ENCODE measurements around the gene LCAT.
"Not testable (repeated sequence)": the region's sequence is repeated elsewhere in the genome, so short reads cannot be mapped to it uniquely, and the experiment has no call there.

Gene LCAT

GRCh38 chr16:67943619-67944504 lies at the start of gene LCAT:
LCAT (minus strand) TSS chr16:67944120; CDS start chr16:67944101, 19 bp downstream.
- no peak for DNase-seq

GRCh38 chr16:67993207-67994039 lies 49.5 kb upstream of the LCAT start:
- peak; percentile 95 for DNase-seq

- no peak for DNase-seq
Observed at GRCh38 chr16:67992661-67993206, 48.8 kb upstream of the LCAT start.

GRCh38 chr16:67990018-67990386 lies 46.1 kb upstream of the LCAT start:
- DNase-seq: no peak

- no peak for DNase-seq
Observed at GRCh38 chr16:67989322-67990017, 45.5 kb upstream of the LCAT start.

GRCh38 chr16:67988675-67989074 lies 44.8 kb upstream of the LCAT start:
- DNase-seq: no peak

- no peak for DNase-seq
Observed at GRCh38 chr16:67987460-67988160, 43.7 kb upstream of the LCAT start.

- no peak for DNase-seq
Observed at GRCh38 chr16:67986949-67987348, 43.0 kb upstream of the LCAT start.

- no peak for DNase-seq
Observed at GRCh38 chr16:67982011-67982696, 38.2 kb upstream of the LCAT start.

- no peak for DNase-seq
Observed at GRCh38 chr16:67979955-67980678, 36.2 kb upstream of the LCAT start, which contains the start of gene DPEP3. DPEP3 (minus strand) TSS chr16:67980499; CDS start chr16:67980380, 119 bp downstream.

GRCh38 chr16:67977469-67978227 lies 33.7 kb upstream of the LCAT start:
- DNase-seq: no peak

- no peak for DNase-seq
Observed at GRCh38 chr16:67977005-67977404, 33.1 kb upstream of the LCAT start.

- no peak for DNase-seq
Observed at GRCh38 chr16:67976205-67976604, 32.3 kb upstream of the LCAT start.

GRCh38 chr16:67975321-67976105 lies 31.6 kb upstream of the LCAT start:
- no peak for DNase-seq

- not testable (repeated sequence) for DNase-seq
Observed at GRCh38 chr16:67972285-67972684, 28.4 kb upstream of the LCAT start.

- no peak for DNase-seq
Observed at GRCh38 chr16:67971111-67971510, 27.2 kb upstream of the LCAT start.

GRCh38 chr16:67969254-67970039 lies 25.5 kb upstream of the LCAT start:
- DNase-seq: no peak
